CD4-positive, alpha-beta T cell treated with Interleukin-17A for 4 hours (primary cell): ENCODE measurements around the gene BEND7.

Experiments used
- DNase-seq: peaks from one replicate; pipeline ENCODE4 v3.0.0-alpha.2; 2020; ENCODE audit warnings: mixed read lengths

Gene BEND7

DNA sequence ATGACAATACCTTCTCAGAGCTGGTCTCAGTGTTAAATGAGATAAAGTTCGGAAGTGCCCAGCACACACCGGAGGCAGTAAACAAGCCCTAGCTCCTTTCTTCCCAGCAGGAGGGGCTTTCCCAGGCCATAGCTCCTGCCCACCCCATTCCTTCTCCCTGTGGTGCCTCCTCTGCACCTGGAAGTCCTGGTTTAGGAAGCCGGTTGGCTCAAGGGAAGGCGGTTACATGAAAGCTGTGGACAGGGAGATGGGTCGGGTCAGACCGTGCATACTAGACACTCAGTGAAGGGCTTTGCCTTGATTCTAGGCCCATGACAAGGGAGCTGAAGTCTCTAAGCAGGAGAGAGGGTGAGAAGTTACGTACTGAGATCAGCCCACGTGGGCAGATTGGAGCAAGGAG lies 8.6 kb downstream of the BEND7 start:
- no peak for DNase-seq

DNA sequence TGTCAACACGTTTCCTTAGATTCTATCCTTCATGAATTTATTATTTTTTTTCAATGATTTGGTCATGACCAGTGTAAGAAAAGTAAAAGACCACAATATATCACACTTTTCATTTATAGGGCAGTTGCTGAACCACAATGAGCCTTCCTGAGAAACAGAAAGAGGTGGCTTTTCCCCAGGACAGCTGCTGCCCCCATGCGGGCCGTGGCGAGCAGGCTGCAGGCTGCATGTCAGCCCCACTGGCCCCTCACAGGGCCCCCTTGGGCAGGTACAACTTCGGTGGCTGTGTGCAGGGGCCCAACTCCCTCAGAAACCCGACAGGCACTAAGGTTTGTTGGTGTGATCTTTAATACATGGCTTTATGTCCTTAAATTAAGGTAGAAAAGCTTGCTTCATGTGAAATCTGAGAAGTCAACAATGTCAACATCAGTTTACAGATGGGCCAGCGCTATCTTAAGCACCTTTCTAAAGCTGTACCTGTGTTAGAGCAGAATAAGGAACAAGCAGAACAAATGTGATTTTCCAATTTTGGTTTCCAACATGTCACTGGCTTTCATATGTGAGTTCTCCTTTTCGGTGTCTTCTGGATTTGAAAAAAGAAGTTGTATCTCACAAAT lies 10.6 kb downstream of the BEND7 start:
- DNase-seq, result no peak

DNA sequence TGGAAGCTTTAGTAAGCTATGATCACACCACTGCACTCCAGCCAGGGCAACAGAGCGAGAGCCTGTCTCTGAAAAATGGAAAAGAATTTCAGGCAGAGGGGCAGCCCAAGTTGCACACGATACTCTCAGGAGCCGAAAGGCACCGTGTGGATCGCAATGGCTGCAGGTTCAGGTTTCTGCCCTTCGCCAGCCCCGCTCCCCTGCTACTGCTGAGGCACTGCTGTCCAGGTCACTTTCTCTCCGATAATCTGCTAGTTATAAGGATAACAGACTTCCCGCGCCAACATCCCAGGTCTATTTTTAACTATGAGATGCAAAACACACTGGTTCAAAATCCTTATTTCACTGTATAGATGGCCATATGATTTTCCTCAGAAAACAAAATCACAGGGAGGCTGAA lies 11.1 kb downstream of the BEND7 start:
- DNase-seq, result no peak

DNA sequence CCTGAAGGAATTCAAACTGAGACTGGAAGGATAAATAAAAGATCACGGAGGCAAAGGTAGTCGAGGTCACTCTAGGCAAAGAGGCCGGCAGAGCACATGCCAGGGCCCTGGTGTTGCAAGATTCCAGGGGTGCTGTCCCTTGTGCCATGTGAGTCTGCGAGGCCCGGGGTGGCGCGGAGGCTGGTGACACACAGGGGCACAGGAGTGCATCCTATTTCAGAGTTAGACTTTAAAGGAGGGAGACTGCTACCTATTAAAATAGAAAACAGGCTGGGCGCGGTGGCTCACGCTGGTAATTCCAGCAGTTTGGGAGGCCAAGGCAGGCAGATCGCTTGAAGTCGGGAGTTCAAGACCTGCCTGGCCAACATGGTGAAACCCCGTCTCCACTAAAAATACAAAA lies 12.6 kb downstream of the BEND7 start:
- DNase-seq, result no peak

DNA sequence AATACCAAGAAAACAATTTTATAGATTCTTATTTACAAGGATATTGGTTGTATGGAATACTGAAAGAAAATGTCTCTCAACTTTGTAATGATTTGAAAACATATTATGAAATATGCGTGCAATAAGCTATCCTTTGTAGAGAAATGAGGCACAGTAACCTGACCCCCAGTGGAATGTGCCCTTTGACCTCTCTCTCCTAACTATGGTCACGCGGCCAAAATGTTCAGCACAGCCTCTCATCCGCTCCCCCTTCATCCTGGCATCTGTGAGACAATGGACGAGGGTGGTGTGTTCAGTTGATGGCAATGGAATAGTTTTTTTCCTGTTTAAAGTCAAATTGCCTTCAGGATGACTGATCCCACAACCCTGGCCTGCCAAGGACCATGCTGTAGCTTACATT lies 13.3 kb downstream of the BEND7 start:
- no peak for DNase-seq

DNA sequence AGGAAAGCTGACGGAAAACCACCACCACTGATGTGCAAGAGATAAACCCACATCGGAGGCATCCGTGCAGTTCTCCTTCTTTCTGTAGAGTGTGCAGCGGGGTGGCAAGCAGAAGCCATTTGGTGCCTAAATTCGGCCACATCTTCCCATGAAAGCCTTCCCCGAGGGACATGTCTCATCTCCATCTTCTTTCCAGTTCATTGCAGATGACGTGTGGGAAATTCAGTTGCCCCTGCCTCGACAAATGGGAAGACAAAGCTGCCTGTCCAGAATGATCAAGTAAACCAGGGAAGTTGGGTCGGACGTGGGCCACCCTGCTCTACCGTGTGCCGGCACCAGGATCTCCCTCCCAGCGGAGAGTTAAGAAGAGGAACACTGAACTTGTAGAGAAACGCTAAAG lies 14.5 kb downstream of the BEND7 start:
- no peak for DNase-seq

DNA sequence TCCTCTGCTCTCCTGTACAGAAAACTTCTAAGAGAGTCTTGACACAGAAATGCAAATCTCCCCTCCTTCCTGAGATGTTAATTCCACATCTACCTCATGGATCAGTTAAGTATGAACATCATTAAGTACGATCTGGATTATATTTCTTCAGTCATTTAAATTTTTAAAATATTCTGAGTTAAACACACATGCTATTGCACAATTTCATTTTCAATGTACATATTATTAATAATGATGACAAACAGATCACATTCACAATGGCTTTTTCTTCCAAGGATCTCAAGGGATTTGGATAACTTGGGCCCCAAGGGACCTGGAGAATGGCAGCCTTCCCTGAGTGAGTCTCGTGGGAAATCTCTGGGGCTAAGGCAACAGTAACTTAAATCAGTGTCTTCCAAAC lies 16.2 kb downstream of the BEND7 start:
- no peak for DNase-seq

DNA sequence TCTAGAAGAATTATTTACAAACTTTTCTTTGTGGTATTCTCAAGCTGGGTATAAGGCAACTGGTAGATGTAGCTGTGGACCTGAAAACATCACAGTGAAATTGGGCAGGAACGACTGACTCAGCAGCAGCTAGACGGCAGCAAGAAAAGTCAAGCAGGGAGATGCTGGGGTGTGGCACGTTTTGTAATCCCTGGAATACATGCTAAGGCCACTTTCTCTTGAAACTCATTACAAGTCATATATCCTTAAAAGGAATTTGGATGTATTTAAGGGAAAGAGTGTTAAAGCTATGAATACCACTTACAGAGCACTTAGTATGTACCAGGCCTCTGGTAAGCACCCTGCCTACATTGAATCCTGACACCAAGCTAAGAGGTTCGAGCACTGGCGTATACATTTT lies 17.4 kb downstream of the BEND7 start:
- no peak for DNase-seq

DNA sequence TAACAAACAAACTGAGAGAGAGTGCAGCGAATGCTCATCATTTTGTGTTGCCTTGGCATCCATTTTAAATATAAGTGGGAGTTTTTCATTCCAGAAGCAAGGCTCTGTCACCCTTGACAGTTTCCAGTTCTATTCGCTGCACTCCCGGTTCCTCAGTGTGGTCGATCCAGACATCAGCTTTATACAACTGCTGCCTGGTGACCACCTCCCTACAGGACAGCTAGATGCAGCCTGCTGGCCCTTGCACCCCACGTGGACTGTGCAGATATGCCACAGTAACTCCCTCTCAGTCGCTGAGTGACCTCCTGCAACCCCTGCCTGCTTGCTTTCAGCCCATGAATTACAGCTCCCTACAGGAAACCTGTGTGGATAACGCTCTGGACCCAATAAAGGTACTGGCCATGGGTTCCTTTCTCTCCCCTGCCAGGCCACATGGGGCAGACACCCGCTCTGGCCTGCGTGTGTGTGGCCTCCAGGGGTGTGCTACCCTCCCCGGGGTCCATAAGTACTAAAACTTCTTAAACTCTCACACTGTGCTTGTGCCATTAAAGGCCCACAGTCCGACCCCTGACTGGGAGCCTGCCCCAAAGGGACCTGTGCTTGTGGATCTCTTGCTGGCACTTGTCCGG lies 23.6 kb downstream of the BEND7 start:
- DNase-seq, result no peak

DNA sequence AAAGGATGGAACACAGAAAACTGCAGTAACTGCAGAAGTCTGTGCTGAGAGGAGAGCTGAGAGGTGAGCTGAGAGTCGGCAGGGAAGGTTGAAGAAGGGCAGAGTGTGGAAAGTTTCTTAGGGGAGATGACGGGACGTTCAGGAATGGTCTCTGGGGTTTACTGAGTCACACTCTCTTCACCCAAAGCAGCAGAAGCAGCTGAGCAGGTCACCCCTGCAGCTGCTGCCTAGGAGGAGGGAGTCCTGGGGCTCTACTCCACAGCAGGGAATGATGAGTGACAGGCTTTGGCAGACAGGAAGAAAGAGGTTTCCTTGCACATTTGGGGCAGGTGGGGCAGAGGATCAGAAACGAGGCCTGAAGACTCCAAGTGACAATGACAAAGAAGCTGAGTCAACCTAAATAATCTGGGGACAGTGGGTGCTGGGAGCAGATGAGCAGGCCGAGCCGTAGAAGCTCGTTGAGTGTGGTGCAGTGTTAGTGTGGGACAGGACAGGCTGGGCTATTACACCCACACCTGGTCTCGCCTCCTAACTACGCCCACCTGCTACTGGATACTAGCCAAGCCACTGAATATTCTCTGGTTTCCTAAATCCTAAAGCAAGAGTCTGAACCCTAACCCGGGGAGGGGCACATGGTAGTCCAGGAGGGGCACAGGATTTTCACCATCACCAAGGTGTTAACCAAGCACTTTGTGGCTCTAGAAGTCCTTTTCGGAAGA lies 24.9 kb downstream of the BEND7 start:
- DNase-seq, result no peak

DNA sequence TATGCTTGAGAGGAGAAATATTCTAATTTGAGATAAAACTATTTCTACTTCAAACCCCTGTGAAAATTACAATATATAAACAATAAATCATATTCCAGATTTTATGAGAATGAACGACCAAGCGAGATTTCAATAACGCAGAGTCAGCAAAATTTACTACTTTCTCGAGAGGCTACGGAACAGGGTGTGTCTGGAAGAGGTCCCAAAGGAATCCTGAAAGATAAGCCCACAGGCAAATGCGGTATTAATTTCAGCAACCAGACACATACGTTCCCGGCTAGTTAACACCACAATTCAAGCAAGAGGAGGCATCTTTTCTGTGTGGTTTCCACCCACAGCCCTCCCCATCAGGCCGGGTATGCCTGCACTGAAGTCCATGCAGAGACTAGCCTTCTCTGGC lies 26.4 kb downstream of the BEND7 start:
- DNase-seq, result no peak

DNA sequence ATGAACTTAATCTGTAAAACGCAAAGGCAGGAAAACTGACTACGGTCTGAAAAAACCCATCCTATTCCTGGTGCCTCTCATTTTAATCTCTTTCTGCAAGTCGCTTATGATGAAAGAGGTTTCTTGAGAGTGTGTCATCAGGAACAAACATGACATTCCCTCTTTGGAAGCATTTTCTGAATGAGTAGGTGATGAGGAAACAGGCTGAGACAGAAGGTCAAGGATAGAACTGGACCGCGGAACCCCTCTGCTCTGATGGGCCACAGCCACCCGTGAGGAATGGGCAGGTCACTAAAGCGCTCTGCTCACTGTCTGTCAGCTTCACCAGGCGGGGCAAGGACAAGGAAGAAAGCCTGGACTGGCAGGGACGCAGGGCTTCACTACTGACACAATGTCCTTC lies 28.6 kb downstream of the BEND7 start:
- no peak for DNase-seq

DNA sequence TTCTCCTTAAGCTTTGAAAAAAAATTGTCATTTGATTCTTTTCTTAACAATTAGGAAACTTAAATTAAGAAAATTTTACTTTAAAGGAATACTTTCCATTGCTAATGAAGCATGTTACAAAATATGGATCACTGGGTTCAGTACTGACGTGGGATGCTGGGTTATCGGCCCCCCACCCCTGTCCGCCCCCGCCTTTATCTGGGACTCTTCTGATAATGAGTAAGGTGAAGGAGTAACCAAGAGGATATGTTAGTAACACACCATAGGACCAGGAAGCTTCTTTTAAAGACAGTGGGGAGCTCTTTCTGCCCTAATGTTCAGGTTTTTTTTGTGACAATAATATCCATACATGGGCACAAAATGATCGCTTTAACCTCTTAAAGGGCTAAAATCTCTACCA lies 29.7 kb downstream of the BEND7 start:
- no peak for DNase-seq

DNA sequence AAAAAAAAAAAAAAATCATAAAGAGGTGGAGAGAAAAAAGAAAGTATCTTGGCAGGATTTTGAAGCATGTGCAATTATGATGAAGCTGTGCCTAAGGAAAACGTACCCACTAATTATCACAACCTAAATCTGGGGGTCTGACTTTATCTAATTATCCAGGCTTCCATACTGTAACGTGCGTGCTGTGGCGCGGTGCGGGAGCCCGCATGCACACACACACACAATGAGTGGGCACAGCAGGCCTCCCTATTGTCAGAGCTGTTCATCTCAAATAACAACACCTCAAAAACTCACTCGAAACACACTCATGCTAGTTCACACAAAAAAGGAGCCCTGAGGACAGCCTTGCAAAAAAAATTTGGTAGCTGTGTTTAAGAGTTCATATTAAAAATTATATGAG lies 31.9 kb downstream of the BEND7 start:
- no peak for DNase-seq

DNA sequence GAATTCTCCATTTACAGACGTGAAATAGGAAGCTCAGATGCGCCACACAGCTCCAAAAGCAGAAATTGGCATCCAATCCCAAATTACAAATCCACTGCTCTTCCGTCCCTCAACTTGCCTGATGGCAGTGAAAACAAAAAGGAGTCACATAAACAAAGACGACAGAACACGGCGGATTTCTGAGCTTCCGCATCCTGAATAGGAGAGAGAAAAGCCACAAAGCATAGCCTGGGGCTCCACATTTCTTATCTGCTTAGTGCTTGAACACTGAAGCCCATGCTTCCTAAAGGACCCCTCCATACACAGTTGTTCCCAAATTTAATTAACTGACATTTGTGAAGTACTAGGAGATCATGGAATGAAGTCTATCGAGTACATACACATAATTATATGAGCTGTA lies 32.6 kb downstream of the BEND7 start:
- DNase-seq, result no peak

DNA sequence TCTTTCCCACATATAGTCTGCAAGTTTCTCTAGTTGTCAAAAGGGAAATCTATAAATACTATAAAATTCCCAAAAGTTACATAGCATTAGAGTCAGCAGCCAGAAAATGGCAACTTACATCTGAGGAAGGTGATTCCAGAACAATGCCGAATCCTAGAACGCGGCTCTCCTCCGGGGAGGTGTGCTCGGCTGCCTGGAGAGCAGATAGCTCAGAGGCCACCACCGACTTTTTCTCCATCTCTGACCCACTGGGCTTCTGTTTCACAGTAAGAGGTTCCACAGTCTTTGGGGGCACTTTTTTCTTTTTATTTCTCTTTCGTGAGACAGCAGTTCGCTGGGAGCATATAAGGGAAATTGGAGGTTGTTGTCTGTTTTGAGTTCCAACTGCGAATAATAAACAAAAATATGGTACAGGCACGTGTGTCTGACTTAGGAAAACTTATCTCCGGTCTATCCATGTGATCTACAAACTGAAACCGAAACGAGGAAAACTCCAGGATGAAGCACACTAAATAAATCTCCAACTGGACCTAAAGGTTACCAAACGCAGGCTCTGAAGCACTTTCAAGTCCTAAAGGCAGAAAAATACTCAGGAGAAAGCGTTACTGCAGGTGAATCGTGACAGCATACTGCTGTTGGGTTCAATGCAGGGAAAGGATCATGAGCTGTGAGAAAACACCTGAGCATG lies 36.2 kb downstream of the BEND7 start:
- DNase-seq, result no peak

DNA sequence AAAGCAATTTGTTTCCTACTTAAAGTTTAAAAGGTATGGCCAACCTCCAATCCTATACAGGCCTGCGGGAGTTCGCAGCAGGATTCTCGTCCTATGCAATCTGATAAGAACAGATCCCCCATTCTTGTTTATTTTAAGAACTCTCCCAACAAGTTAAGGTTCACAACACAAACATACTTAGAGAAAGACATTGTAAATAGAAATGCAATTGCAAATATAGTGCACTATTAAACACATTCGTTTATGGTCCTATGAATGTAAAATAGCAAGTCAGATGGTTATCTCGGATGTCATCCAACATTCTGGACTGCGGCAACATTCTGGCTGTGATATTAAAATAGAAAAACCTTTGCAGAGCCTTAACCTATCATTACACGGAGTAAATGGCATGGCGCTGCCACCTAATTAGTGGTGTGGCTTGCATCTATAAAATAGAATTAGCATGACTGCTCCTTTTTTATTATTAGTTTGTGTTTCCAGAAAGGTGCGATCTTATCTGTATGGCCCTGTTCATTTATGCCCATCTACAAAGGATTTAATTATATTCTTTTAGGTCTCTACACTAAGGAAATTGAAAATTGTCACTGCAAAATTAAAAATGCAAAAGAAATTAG lies 37.0 kb downstream of the BEND7 start:
- no peak for DNase-seq

DNA sequence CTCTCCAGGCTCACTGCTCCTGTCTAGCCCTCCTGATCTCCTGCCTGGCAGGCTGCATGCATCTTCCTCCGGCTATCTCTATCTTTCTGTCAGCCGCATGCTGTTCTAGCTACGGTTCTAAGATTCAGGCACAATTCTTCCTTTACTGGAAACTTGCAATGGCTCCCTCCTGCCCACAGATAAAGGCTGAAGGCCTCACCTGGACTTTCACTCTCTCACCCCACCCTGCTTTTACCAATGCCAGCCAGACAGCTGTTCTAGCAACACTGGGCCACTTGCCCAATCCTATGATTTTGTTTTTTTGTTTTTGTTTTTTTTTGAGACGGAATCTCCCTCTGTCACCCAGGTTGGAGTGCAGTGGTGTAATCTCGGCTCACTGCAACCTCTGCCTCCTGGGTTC lies 38.3 kb downstream of the BEND7 start:
- DNase-seq, result no peak

DNA sequence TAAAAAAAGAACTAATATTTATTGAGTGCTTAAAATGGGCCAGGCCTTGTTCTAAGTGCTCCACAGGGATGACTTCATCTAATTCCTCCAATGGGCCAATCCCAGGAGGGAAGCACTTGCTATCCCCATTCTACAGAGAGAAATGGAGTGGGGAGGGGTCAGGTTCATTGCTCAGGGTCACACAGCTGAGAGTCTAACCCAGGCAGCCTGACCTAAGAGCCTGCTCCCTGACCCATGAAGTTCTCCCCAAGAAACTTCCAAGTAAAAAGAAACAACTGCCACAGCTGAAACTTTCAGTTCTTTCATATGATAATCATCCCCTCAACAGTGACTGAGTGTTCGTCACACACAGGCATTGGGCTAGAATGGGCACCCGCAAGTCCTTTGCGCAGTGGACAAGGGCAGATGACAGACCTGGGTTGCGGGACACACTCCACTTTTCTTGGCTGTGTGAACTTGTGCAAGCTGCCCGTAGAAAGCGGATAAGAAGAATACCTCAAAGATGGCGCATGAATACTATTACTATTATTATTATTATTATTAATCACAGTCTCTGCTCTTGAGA lies 39.7 kb downstream of the BEND7 start:
- DNase-seq, result no peak

DNA sequence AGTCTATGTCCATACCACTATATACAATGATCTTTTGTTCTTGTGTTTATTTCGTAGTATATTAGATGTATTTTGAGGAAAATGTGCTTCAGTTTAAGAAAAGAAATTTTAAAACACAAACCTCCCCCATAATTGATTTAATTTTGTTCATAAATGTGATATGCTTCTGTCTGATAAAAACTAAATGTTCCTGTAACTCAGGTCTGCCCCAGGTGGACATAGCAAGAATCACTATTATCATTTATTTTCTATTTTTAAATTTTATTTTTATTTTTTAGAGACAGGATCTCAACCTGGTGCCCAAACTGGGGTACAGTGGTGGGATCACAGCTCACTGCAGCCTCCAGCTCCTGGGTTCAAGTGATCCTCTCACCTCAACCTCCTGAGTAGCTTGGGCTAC lies 43.2 kb downstream of the BEND7 start:
- no peak for DNase-seq

DNA sequence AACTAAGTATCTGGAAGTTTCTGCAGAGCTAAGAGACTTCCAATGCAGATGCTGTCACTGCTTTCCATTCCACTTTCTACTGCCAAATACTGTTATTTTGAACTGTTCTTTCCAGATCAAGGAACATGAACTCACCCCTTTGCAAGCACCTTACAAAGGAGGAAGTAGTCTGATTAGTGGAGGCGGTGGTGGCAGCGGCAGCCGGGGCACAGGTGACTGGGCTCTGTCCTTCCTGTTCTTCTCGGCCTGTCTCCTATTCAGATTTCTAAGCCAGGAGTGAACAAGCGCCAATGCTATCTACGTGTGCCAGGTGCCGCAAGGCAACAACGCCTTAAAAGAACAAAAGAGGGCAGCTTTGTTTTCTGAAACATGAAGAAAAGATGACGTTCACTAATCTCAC lies 44.9 kb downstream of the BEND7 start:
- DNase-seq, result peak; percentile 7

DNA sequence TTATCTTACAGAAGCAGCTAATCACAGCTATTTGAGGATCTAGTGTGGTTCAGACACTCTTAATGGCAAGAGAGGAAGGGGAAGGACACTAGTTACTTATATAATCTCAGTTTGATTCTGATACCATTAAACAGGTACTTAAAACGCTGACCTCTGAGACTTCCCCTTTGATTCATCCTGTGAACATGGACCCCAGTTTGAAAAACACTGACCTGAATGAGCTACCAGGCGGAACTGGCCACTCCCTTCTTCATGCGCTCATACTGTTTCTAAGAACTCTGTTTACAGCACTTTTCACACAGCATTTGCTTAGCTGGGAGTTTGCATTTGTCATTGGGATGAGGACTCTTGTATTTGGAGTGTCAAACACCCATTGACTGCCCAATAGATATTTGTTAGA lies 45.7 kb downstream of the BEND7 start:
- no peak for DNase-seq

DNA sequence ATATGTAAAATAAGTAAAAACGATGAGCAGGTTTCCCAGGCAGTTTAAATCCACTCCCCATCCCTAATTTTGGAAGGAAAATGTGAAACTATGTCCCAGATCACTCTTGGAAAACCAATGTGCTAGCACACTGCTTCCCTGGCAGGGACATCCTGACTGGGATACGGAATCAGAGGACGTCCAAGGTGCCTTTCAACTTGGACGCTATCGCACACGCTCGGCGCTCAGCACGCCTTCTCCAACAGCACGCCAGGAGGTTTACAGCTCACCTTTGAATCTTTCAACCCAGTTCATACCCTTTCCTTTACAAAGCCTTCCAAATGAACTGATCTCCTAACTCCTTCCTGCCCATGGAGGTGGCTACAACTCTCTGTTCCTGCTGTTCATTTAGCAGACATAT lies 47.1 kb downstream of the BEND7 start:
- DNase-seq, result no peak
